GM12878 (cell line): ENCODE measurements around the gene GRK5. TPM values are rescaled to one million over a fixed set of nuclear protein-coding genes. Genes with fewer than 3 reads are reported as not detected.

Experiments
- ATAC-seq: fragments of 200-7000 bp; cut with Tn5 transposase; 3 replicates; pipeline ENCODE4 v1.9.1; 2020; ENCODE audit warnings: mild to moderate bottlenecking, moderate library complexity
- BruUV-seq: library from RNA; stranded (reverse); fragments of 400-500 nt; replicated peaks from 2 replicates; lab custom pipeline; 2021; lab: Mats Ljungman, UMichigan
- CTCF ChIA-PET: fragments of 300-600 bp; sonication (Branson Sonifier 250); formaldehyde crosslinking; extraction: SDS; loops from one replicate; lab custom pipeline; 2021; ENCODE audit warnings: inconsistent platforms; lab: Yijun Ruan, JAX
- POLR2A ChIA-PET: fragments of 350-600 bp; formaldehyde crosslinking; extraction: SDS; loops from one replicate; lab custom pipeline; 2021; ENCODE audit warnings: inconsistent platforms; lab: Charles Lee
- RAD21 ChIA-PET: fragments of 300-600 bp; sonication (Branson Sonifier 250); formaldehyde crosslinking; loops from one replicate; lab custom pipeline; 2023; ENCODE audit warnings: antibody characterized with exemption; ENCODE audit not compliant: unreplicated experiment; lab: Charles Lee
- SMC1A ChIA-PET: fragments of 300-600 bp; sonication (Branson Sonifier 250); formaldehyde crosslinking; loops from one replicate; lab custom pipeline; 2023; ENCODE audit not compliant: unreplicated experiment, uncharacterized antibody; lab: Charles Lee
- DNase-seq: peaks from one replicate; pipeline ENCODE4 v3.0.0-alpha.2; 2011; ENCODE audit warnings: low read depth, low spot score
- FAIRE-seq: peaks from 3 replicates; lab custom pipeline; 2011; peaks lifted over from hg19 to GRCh38; lab: Jason Lieb, UNC
- H2AFZ ChIP-seq: 2 replicates; pipeline ENCODE4 v1.6.0; 2011; ENCODE audit warnings: low read depth, low read length, control low read depth; ENCODE audit not compliant: control insufficient read depth
- H3K27ac ChIP-seq: 2 replicates; pipeline ENCODE4 v1.5.1; 2011; ENCODE audit warnings: control low read depth; ENCODE audit not compliant: control insufficient read depth, insufficient read depth
- H3K27me3 ChIP-seq, 2 experiments: replicated peaks in 1 of 2; 2 replicates each; pipeline versions ENCODE4 v1.6.0 to v1.6.1; 2011; ENCODE audit warnings: low read length in 1 of 2; ENCODE audit not compliant: control insufficient read depth in 2 of 2, insufficient read depth in 2 of 2
- H3K36me3 ChIP-seq, 2 experiments: 2 replicates each; pipeline ENCODE4 v1.5.1; 2011; ENCODE audit warnings: low read length in 1 of 2; ENCODE audit not compliant: control insufficient read depth in 2 of 2, insufficient read depth in 2 of 2
- H3K4me1 ChIP-seq: 2 replicates; pipeline ENCODE4 v1.6.1; 2011; ENCODE audit warnings: mild to moderate bottlenecking, low read length, moderate library complexity, mixed read lengths; ENCODE audit not compliant: control insufficient read depth, insufficient read depth
- H3K4me2 ChIP-seq: 2 replicates; pipeline ENCODE4 v1.6.0; 2011; ENCODE audit warnings: control low read depth; ENCODE audit not compliant: control insufficient read depth, insufficient read depth
- H3K4me3 ChIP-seq: fragments of 200-600 bp; sonication (generic); 2 replicates; pipeline ENCODE4 v1.5.1; 2016
- H3K79me2 ChIP-seq: 2 replicates; pipeline ENCODE4 v1.6.0; 2011; ENCODE audit warnings: low read length; ENCODE audit not compliant: control insufficient read depth, insufficient read depth
- H3K9ac ChIP-seq: 2 replicates; pipeline ENCODE4 v1.8.0; 2011; ENCODE audit warnings: low read length, control low read depth, mixed read lengths; ENCODE audit not compliant: control insufficient read depth, insufficient read depth
- H3K9me3 ChIP-seq: replicated peaks from 3 replicates; pipeline ENCODE4 v1.5.1; 2011; ENCODE audit warnings: mild to moderate bottlenecking, low read length; ENCODE audit not compliant: control insufficient read depth, insufficient read depth
- H4K20me1 ChIP-seq: 2 replicates; pipeline ENCODE4 v1.6.0; 2011; ENCODE audit not compliant: control insufficient read depth, insufficient read depth
- ESRRA ChIP-seq: IDR thresholded peaks from 2 replicates; pipeline ENCODE4 v1.6.1; 2012; ENCODE audit warnings: mild to moderate bottlenecking, low read length, improper control_type of control experiment
- ETV6 ChIP-seq, 2 experiments: fragments of 450-650 bp in 1 of 2; IDR thresholded peaks in 1 of 2; conservative IDR thresholded peaks in 1 of 2; 2 replicates each; pipeline ENCODE4 v1.6.1; 2014; ENCODE audit warnings: antibody characterized with exemption in 1 of 2, borderline replicate concordance in 1 of 2, low read depth in 1 of 2, mild to moderate bottlenecking in 1 of 2, moderate library complexity in 1 of 2
- MEF2B ChIP-seq: fragments of 450-650 bp; IDR thresholded peaks from 2 replicates; pipeline ENCODE4 v1.6.1; 2018; ENCODE audit warnings: mild to moderate bottlenecking, moderate library complexity; ENCODE audit not compliant: partially characterized antibody, poor library complexity, severe bottlenecking
- NR2C1 ChIP-seq: fragments of 450-650 bp; IDR thresholded peaks from 2 replicates; pipeline ENCODE4 v1.6.1; 2017; ENCODE audit warnings: antibody characterized with exemption, mild to moderate bottlenecking, moderate library complexity
- NRF1 ChIP-seq: conservative IDR thresholded peaks from 2 replicates; pipeline ENCODE4 v1.6.1; 2011; ENCODE audit warnings: mild to moderate bottlenecking, low read depth, low read length, improper control_type of control experiment
- PML ChIP-seq: IDR thresholded peaks from 2 replicates; pipeline ENCODE4 v1.6.1; 2012; ENCODE audit warnings: low read length, inconsistent platforms
- SIN3A ChIP-seq: IDR thresholded peaks from 2 replicates; pipeline ENCODE4 v1.6.1; 2012; ENCODE audit warnings: low read depth, low read length, improper control_type of control experiment
- TBL1XR1 ChIP-seq: IDR thresholded peaks from 2 replicates; pipeline ENCODE4 v1.6.1; 2012; ENCODE audit warnings: low read depth, low read length, improper control_type of control experiment
- WGBS: methylation state at CpG from one replicate; pipeline ENCODE4 v1.1.6; 2016; ENCODE audit warnings: low lambda C conversion rate; ENCODE audit not compliant: insufficient replicate concordance, insufficient coverage; ENCODE audit errors: missing lambda C conversion rate; 5-methylcytosine and 5-hydroxymethylcytosine counted together
- in situ Hi-C: fragments of 300-500 bp; cut with MboI; formaldehyde crosslinking; loops from 9 replicates; pipeline ENCODE4 v1.14.3; 2018; ENCODE audit warnings: mixed read lengths
- intact Hi-C: fragments of 100-400 bp; cut with micrococcal nuclease; formaldehyde crosslinking; loops from one replicate; pipeline ENCODE4 v1.14.2; 2022; ENCODE audit not compliant: unreplicated experiment
- polyA plus RNA-seq, 11 experiments: library from polyadenylated mRNA; depleted of rRNA in 4 of 11; unstranded in 6 of 11; stranded (reverse) in 5 of 11; fragments of >200 nt; fragmentation: Nextera tagmentation in 4 of 11; fragmentation: Illumina TruSeq in 1 of 11; extraction: Ambion mirVana in 4 of 11; extraction: Trizol in 1 of 11; gene quantifications; 1 replicate in 1 of 11; 2 replicates in 10 of 11; pipeline versions ENCODE4 v1.2.1 to v1.2.3, GENCODE V29; 2011 to 2016; ENCODE audit warnings: inconsistent platforms in 2 of 11, missing spikeins in 2 of 11, low read depth in 1 of 11
- total RNA-seq, 4 experiments: library from RNA; depleted of rRNA in 3 of 4; stranded (reverse); fragments of >200 nt in 3 of 4; fragmentation: Illumina TruSeq in 1 of 4; extraction: Trizol in 1 of 4; gene quantifications; 2 replicates each; pipeline versions ENCODE4 v1.2.1 to v1.2.3, GENCODE V29; 2013 to 2021

Gene GRK5
- total and polyA plus RNA-seq, 10 of the 15 experiments (the other 5 are each of a cell fraction or from before 2014, with no cell fraction given), result 0.11 to 22.1 (median 10.0) TPM

DNA sequence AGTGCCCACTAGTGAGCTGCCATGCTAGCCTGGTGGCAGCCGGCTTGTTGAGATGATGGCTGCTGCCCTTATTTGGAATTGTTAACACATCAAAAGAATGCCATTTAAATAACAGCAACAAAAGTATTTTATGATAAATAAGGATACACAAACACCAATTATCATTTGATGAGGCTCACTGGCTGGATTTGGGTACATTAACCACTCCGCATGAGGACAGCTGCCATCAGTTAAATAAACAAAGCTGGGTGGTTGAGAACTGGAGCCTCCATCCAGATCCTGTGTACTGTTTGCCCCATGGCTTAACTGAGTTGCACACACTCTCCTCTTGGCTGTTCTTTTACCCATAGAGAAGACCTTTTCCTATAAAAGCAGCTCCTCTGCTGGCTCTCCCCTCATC, 231.3 kb downstream of the GRK5 start:
- TF ChIP-seq TBL1XR1, result no peak
- no peak for TF ChIP-seq MEF2B
- TF ChIP-seq PML, result no peak
- no peak for TF ChIP-seq ETV6 (conservative IDR thresholded peaks at IDR 0.05 in 1 of 2, IDR thresholded peaks at IDR 0.05 in 1 of 2; ENCODE audit: borderline replicate concordance in 1 of 2, low read depth in 1 of 2)
- TF ChIP-seq NR2C1, result no peak
- no peak for TF ChIP-seq NRF1
- no peak for TF ChIP-seq ESRRA
- TF ChIP-seq SIN3A, result no peak
- CTCF ChIA-PET, result interaction anchor here (0.9 to 2.2 kb wide), 3 partner anchors 51 to 239 kb away, joined by 3 to 9 read pairs (median 3); no protein-coding TSS in a partner anchor
- H3K36me3 ChIP-seq, result peaks cover 0 to 14% of the 10 kb centered on the region in 2 experiments; a peak in 2 of 4 replicates
- H3K4me2 ChIP-seq, result no peak overlapping the region
- POLR2A ChIA-PET, result interaction anchor here (1.0 kb wide), 1 partner anchor 51 kb away, joined by 3 read pairs; no protein-coding TSS in a partner anchor
- ATAC-seq, result no peak
- no peak overlapping the region for H3K9ac ChIP-seq
- RAD21 ChIA-PET, result interaction anchor here (0.7 to 1.1 kb wide), 2 partner anchors 51 to 239 kb away, joined by 3 read pairs; no protein-coding TSS in a partner anchor
- H2AFZ ChIP-seq, result no peak overlapping the region
- FAIRE-seq, result no peak
- H4K20me1 ChIP-seq, result no peaks in the 10 kb centered on the region
- no peaks in the 10 kb centered on the region for H3K79me2 ChIP-seq
- DNase-seq, result no peak
- BruUV-seq, result no TSS peak
- H3K9me3 ChIP-seq, result peaks cover 4% of the 10 kb centered on the region; the same call in 1 of the 3 replicates
- no peaks in the 10 kb centered on the region for H3K27me3 ChIP-seq
- intact Hi-C loops, result no loop called here
- no peak overlapping the region for H3K27ac ChIP-seq
- H3K4me3 ChIP-seq, result no peak overlapping the region
- H3K4me1 ChIP-seq, result peaks cover 9% of the 10 kb centered on the region
- SMC1A ChIA-PET, result interaction anchor here (0.7 kb wide), 1 partner anchor 241 kb away, joined by 3 read pairs; no protein-coding TSS in a partner anchor
- in situ Hi-C loops, result no loop called here
- WGBS, result 97% methylated on average over 2 of the region's 2 CpGs
